Measurements from ENCODE around the gene EEIG2.

EEIG2 gene

DNA sequence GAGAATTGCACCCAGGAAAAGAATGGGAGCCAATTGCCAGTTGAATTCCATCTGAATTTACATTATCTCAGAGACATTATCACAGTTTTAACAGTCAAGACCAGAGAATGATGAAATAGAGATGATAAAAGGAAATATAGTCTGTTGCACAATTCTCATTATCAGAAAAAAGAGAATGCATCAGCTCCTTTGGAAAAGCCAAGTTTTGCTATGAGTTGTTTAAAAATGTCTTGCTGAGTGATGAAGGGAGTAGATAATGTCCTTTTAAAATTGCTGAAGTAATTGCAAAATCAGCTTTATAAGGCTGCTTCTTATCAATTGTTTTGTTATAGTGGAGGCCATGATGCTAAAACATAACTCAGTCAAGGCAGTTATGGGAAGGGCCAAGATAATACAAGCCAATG is 37.9 kb upstream of the EEIG2 start:
- H3K36me3 ChIP-seq (ENCODE audit: control insufficient read depth, insufficient read depth, low read length), result no peaks in the 10 kb centered on the region
- TF ChIP-seq, protein P1, sequence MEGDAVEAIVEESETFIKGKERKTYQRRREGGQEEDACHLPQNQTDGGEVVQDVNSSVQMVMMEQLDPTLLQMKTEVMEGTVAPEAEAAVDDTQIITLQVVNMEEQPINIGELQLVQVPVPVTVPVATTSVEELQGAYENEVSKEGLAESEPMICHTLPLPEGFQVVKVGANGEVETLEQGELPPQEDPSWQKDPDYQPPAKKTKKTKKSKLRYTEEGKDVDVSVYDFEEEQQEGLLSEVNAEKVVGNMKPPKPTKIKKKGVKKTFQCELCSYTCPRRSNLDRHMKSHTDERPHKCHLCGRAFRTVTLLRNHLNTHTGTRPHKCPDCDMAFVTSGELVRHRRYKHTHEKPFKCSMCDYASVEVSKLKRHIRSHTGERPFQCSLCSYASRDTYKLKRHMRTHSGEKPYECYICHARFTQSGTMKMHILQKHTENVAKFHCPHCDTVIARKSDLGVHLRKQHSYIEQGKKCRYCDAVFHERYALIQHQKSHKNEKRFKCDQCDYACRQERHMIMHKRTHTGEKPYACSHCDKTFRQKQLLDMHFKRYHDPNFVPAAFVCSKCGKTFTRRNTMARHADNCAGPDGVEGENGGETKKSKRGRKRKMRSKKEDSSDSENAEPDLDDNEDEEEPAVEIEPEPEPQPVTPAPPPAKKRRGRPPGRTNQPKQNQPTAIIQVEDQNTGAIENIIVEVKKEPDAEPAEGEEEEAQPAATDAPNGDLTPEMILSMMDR (IDR thresholded peaks at IDR 0.05; ENCODE audit: insufficient read depth, low read length, poor library complexity, severe bottlenecking), result no peak
- no peaks in the 10 kb centered on the region for H3K27me3 ChIP-seq (replicated peaks; ENCODE audit: control insufficient read depth, insufficient read depth, low read length)
- DNase-seq (ENCODE audit: extremely low read depth, insufficient read length), result no peak
- H3K4me3 ChIP-seq (replicated peaks; ENCODE audit: low read depth, low read length), result no peak overlapping the region

DNA sequence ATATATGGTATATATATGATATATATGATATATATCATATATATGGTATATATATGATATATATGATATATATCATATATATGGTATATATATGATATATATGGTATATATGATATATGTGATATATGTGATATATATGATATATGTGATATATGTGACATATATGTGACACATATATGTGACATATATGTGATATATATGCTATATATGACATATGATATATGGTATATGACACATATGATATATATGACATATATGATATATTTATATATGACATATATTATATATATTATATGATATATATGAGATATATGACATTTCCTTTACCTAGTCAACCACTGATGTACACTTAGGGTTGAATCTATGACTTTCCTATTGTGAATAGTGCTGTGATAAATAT is 36.1 kb upstream of the EEIG2 start:
- Histone ChIP-seq H3K36me3 (ENCODE audit: control insufficient read depth, insufficient read depth, low read length) (no peaks in the 10 kb centered on the region), H3K27me3 (replicated peaks; ENCODE audit: control insufficient read depth, insufficient read depth, low read length) (no peaks in the 10 kb centered on the region), H3K4me3 (replicated peaks; ENCODE audit: low read depth, low read length) (no peak overlapping the region)
- DNase-seq (ENCODE audit: extremely low read depth, insufficient read length), result no peak
- TF ChIP-seq, protein P1 (IDR thresholded peaks at IDR 0.05; ENCODE audit: insufficient read depth, low read length, poor library complexity, severe bottlenecking), result no peak

DNA sequence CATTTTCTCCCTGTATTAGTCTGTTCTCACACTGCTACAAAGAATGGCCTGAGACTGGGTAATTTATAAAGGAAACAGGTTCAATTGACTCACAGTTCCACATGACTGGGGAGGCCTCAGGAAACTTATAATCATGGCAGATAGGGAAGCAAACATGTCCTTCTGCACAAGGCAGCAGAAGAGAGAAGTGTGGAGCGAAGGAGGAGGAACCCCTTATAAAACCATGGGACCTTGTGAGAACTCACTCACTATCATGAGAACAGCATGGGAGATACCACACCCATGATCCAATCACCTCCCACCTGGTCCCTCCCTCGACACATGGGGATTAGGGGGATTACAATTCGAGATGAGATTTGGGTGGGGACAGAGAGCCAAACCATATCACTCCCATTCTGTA is 35.2 kb upstream of the EEIG2 start:
- Histone ChIP-seq H3K4me3 (replicated peaks; ENCODE audit: low read depth, low read length) (no peak overlapping the region), H3K36me3 (ENCODE audit: control insufficient read depth, insufficient read depth, low read length) (no peaks in the 10 kb centered on the region), H3K27me3 (replicated peaks; ENCODE audit: control insufficient read depth, insufficient read depth, low read length) (no peaks in the 10 kb centered on the region)
- no peak for DNase-seq (ENCODE audit: extremely low read depth, insufficient read length)
- TF ChIP-seq, protein P1 (IDR thresholded peaks at IDR 0.05; ENCODE audit: insufficient read depth, low read length, poor library complexity, severe bottlenecking), result no peak

DNA sequence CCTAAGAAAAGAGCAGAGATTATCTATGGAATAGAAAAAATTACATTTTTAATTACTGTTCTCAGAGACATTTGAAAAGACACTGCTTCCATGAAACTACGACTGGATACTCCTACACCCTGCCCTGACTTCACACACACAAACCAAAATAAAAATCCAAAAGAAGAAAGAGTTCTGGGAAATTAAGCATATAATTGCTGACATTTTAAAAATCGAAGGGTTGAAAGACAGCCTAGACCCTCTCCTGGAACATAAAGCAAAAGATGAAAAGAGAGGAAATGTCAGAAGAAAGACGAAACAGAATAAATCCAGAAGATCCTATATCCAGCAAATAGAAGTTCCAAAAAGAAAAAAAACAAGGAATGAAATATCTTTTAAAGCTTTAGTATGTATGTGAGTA is 32.8 kb upstream of the EEIG2 start:
- TF ChIP-seq, protein P1 (IDR thresholded peaks at IDR 0.05; ENCODE audit: insufficient read depth, low read length, poor library complexity, severe bottlenecking), result no peak
- Histone ChIP-seq H3K27me3 (replicated peaks; ENCODE audit: control insufficient read depth, insufficient read depth, low read length) (no peaks in the 10 kb centered on the region), H3K4me3 (replicated peaks; ENCODE audit: low read depth, low read length) (no peak overlapping the region), H3K36me3 (ENCODE audit: control insufficient read depth, insufficient read depth, low read length) (no peaks in the 10 kb centered on the region)
- DNase-seq (ENCODE audit: extremely low read depth, insufficient read length), result no peak

DNA sequence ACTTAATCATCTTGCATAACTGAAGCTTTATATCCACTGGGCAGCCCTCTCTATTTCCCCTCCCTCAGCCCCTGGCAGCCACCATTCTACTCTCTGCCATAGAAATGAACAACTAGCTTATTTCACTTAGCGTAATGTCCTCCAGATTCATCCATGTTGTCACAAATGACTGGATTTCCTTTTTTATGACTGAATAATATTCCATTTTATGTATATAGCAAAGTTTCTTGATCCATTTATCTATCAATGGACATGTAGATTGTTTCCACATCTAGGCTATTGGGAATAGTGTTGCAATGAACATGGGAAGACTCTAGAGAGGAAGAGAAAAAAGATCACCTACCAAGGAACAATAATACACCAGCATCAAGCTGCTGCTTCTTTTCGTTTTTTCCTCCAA is 32.1 kb upstream of the EEIG2 start:
- TF ChIP-seq, protein P1 (IDR thresholded peaks at IDR 0.05; ENCODE audit: insufficient read depth, low read length, poor library complexity, severe bottlenecking), result no peak
- Histone ChIP-seq H3K4me3 (replicated peaks; ENCODE audit: low read depth, low read length) (no peak overlapping the region), H3K36me3 (ENCODE audit: control insufficient read depth, insufficient read depth, low read length) (no peaks in the 10 kb centered on the region), H3K27me3 (replicated peaks; ENCODE audit: control insufficient read depth, insufficient read depth, low read length) (no peaks in the 10 kb centered on the region)
- DNase-seq (ENCODE audit: extremely low read depth, insufficient read length), result no peak

DNA sequence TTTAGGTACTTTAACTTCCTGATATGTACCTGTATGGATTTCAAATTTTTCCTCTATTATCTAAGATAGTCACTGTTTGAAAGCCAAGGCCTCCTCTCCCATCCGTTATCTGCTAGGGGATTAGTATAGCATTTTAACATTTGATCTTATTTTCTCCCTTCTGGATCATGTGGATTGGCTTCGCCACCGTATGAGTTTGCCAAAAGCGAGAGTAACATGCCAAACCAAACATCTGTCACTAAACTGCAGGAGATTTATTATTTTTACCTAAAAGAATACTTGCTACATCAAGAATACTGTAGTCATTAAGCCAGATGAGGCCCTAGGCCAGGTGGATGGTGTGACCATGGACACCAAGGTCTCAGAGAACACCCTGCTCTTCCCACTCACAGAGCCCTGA is 28.5 kb upstream of the EEIG2 start:
- TF ChIP-seq, protein P1 (IDR thresholded peaks at IDR 0.05; ENCODE audit: insufficient read depth, low read length, poor library complexity, severe bottlenecking), result no peak
- H3K36me3 ChIP-seq (ENCODE audit: control insufficient read depth, insufficient read depth, low read length), result no peaks in the 10 kb centered on the region
- no peak overlapping the region for H3K4me3 ChIP-seq (replicated peaks; ENCODE audit: low read depth, low read length)
- DNase-seq (ENCODE audit: extremely low read depth, insufficient read length), result no peak
- H3K27me3 ChIP-seq (replicated peaks; ENCODE audit: control insufficient read depth, insufficient read depth, low read length), result no peaks in the 10 kb centered on the region
